Bone marrow (tissue), 2 donors: ENCODE results near the gene EPB41.

Experiments
- DNase-seq, 2 donors: peaks; one replicate each; lab custom pipeline; 2025; lab: John Stamatoyannopoulos, UW

The EPB41 gene

DNA sequence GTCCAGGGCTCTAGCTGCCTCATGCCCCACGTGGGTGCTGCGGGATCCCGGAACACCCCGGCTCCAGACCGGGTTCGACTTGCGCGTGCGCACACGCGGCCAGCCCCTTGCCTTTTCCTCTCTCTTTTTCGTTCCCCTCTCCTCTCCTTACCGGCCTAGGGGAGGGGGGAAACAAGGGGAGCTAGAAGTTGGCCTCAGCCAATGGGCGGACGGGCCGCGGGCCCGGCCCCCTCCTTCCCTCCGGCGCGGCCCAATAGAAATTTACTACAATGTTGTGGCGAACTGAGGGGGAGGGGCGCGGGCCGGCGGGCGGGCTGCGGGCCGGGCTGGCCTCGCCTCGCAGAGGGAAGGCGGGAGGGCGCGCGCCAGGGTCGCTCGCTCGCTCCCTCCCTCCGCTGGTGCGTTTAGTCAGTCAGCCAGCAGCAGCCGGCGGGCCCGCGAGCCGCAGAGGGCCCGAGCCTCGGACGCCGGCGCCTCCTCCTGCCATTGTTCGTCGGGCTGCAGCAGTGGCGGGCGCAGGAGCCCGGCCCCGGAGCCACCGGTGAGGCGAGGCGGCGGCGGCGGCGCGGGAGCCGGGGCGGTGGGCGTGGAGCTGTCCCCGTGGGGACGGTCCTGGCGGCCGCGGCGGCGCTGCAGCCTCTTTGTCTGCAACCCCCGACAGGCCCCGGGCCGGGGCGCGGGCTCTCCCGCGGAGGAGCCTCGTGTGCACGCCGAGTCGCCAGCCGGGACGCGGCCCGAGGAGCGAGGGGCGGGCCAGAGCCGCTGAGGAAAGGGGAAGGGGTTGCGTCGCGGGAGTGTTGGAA lies at the start of gene EPB41:
Gene EPB41 (plus strand): TSS at position 342 of the 803 bp plus-strand sequence. CDS start 72,869 bp downstream, outside the sequence.
- DNase-seq, result peak; percentile 64 to 90

DNA sequence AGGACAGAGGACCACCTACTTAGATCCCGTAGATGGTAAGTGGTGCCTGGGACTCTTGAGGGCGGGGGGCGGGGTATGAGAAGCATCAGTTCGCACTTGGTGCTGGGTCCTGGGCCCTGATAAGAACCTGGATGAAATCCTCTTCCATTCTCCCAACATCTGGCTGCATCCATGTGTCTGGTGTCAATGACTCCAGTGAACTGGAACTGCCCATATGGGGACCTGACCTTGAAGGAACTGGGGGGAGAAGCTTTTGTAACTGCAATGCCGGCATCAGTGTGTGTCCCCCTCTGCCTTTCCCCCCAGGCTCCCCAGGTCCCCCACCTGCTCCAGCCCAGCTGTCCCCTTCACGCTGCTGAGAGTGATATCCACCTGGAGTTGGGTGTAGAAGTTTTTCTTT lies 49.7 kb upstream of the EPB41 start:
- DNase-seq, result no peak

DNA sequence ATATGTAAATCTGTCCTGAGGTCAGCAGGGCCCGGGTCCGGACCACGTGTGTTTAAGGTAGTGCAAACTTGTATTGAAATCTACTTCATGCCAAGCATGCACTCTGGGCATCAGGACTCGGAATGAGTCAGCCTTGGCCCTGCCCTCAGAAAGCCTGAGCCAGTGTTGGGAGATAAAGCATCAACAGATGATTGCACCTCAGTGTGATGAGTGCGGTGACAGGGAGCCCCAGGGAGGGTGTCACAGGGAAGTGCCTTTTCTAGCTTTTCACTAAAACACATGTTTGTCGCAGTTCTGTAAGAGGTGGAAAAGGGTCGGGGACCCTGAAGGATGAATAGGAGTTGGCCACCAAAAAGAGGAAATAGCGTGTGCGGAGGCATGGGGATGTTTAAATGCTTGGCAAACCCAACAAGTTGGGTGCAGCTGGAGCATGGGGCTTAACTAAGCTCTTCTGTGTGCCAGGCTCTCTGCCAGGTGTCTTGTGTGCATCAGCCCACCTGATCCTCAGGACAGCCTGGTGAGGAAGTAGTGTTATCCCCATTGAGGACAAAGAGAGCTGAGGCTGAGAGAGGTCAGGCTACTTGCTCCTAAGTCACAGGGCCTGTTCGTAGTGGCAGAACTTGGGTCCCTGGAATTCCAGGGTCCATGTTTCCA lies 48.2 kb upstream of the EPB41 start:
- DNase-seq, result no peak

- DNase-seq, result no peak
Observed at GRCh38 chr1:28867850-28868249, 46.5 kb upstream of the EPB41 start.

GRCh38 chr1:28869952-28870351 lies 44.4 kb upstream of the EPB41 start:
- no peak for DNase-seq

DNA sequence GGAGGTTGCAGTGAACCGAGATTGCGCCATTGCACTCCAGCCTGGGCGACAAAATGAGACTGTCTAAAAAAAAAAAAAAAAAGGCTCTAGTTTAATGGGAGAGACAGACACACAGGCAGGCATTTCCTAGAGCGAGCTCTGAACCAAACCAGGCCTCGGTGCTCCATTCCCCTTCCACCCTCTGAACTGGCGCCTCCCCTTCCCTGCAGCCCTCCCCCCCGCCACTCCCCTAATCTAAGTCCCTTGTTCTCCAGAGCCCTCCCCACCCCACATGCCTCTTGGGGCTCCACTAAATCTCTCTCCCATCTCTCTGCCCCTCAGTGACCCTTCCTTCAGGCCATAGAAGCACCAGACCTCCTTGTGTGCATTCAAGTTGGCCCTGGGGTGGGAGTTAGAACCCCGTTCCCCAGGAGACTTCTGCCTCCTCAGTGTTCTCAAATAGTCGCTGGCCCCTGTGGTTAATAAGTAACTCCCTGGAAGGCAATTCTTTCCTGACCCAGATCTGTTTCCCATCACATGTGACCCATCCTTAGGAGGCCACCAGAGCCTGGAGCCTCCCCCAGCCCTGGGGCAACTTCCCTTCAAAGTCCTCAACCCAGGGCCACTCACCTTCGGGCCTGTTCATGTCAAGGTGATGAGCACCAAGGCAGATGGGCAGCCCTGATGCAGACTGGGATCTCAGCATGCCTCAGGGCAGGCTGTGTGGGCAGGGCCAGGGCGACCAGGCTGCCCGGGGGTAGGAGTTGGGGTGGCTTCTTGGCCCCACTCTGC lies 42.6 kb upstream of the EPB41 start:
- DNase-seq, result no peak

- DNase-seq, result peak in 1 of 2 donors; percentile 6
Observed at GRCh38 chr1:28875134-28875533, 39.2 kb upstream of the EPB41 start.

GRCh38 chr1:28877132-28877781 lies 37.1 kb upstream of the EPB41 start:
- peak; percentile 43 to 54 for DNase-seq

DNA sequence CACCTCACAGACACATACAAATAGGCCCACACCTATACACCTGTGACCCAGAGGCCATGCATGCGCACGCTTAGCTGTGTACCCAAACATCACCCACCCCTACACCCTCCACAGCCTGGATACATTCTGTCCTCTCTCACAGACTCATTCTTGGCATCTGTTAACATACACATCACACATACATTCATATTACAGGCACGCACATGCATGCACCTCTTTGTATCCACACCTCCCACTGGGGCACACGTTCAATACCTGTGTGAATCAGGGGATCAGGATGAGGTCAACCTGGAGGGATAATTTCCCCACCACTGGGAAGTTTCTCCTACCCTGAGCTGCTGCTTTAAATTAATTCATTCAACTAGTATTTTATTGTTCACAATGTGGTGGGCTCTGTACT lies 35.6 kb upstream of the EPB41 start:
- no peak for DNase-seq

DNA sequence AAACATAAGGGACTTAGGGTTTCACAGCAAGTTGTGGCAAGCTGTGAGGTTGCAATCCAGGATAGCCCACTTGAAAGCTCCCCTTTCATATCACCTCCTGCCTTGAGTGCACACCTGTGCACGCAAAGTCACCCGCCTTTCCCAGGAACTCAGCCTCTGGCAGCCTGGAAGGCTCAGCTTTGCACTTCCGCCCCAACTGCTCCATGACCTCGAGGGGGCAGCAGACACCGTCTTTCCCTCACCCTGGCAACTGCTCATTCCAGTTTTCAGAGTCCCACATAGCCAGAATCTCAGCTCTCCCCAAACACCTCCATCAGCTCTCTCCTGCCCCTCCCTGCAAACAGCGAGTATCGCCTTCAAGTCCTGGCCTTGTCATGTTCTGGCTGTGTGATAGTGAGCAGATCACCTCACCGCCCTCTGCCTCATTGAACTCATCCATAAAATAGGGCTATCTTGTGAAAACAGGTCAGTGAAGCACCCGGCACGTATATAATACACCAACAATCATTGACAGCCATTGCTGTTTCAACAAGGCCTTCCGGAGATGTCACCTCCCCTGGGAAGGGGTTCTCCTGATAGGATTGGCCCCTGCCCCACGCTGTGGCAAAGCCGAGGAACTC lies 32.2 kb upstream of the EPB41 start:
- DNase-seq, result peak; percentile 44 to 84

GRCh38 chr1:28883242-28883616 lies 31.1 kb upstream of the EPB41 start:
- no peak for DNase-seq

DNA sequence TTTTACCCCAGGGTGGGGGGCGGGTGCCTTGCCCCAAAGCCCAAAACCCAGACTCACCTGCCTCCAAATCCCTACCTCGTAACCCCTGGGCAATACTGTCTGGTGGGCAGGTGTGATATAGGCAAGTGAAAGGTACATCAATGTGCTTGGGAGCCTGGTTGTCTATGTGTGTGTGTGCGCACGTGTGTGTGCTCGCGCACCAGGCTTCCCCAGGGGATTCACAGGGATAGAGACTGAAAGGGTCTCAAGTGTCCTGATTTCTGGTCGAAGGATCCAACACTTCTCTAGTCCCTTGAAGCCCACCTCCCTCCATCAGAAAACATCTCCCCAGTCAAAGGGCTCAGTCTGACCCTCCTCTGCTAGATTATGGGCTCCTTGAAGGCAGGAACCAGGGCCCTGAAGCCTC lies 28.9 kb upstream of the EPB41 start:
- no peak for DNase-seq

DNA sequence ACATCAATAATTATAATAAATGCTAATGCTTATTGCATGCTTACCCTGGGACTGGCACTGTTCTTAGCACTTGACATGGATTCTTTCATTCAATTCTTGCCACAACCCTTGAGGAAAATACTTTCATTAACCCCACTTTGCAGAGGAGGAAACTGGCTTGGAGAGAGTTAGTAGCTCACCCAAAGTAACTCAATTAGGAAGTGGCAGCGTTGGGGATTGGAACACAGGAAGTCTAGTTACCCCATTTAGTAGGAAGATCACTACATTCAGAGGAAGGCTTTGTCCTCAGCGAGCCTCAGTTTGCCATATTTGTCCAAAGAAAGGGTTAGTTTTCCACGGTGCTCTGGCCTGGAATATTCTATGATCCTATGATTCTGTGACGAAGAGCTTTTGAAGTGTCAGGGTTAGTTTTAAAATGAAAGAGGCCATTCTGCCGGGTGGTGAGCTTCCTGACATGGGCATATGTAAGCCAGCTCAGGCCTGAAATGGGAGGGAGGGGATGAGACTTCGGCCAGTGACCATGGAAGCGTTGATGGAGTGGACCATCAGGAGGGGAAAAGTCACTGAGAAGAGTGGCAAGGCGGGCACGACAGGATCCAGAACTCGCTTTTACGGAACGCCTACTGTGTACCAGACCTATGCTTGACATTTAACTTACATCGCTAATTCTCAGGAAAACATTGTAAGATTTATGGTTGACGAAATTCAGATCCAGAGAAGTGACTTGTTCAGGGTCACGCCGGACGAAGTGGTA lies 28.2 kb upstream of the EPB41 start:
- DNase-seq, result peak in 1 of 2 donors; percentile 10

GRCh38 chr1:28886731-28887418 lies 27.5 kb upstream of the EPB41 start:
- DNase-seq, result peak; percentile 65 to 75

GRCh38 chr1:28887419-28887834 lies 26.9 kb upstream of the EPB41 start:
- peak in 1 of 2 donors; percentile 47 for DNase-seq

DNA sequence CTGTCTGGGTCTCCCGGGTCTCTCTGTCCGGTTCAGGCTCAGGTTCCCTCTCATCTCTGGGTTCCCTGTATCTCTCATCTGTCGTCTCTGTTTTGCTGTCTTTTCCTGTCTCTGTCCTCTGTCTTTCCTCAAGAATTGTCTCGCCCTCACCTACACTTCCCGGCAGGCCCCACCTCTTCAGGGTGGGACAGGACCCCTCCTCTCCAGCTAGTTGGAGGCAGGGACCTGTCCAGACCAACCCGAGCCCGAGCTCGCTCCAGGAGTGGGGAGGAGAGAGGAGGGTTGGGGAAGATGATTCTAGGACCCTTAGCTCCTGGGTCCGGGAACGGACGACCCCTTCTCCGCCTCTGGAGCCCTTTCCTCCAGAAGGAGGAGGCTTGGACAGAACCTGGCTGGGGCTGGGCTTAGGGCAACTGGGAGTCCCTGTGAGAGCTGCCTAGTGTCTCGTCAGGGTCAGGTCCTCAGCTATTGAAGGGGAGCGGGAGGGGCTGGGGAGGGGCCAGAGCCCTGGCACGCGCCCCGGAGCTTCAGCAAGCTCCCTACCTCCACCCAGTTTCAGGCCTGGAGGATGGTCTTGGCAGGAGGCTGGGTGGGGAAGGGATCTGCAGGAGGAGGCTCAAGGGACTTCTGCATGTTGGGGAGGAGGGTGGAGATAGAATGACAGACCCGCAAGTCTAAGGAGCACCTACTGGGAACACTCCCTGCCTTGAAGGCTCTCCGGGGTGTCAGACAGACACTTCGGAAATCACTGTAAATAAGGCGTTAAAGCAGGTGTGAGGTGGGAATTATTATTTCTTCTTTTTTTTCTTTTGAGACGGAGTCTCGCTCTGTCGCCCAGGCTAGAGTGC lies 26.3 kb upstream of the EPB41 start:
- no peak for DNase-seq

DNA sequence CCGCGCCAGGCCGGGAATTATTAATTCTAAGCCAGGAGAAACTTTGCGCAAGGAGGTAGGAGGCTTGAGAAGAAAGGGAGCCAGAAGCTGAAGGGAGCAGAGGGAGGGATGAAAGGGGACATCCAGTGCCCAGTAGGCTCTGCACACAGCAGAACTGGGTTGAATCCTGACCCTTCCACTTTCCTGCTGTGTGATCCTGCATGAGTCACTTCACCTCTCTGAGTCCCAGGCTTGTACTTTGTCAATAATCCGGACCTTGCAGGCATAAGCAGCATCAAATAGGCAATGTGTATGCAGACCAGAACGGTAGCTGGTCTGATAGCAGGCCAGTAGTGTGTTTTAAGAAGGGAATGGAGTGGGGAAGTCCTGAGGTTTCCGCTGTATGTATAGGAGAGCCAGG lies 25.5 kb upstream of the EPB41 start:
- DNase-seq, result no peak

GRCh38 chr1:28889357-28889756 lies 25.0 kb upstream of the EPB41 start:
- no peak for DNase-seq

DNA sequence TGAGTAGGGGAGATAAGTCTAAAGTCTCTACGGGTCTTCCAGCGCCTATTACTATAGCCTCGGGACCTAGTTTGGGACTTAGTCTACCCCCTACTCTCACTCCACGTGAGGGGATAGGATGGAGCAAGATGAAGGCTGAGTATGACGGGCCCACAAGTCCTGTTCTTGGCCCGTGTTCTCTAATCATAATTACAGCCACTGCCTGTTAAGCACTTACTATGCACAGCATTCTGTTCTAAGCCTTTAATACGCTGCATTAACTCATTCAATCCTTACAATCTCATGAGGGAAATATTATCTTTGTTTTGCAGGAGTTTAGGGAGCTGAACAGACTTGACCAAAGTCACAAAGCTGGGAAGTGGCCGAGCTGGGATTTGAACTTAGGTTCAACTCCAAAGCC lies 23.9 kb upstream of the EPB41 start:
- no peak for DNase-seq
